Fibroblast of pulmonary artery (primary cell): ENCODE results near the gene CLEC2D.
"Not testable (repeated sequence)": the region's sequence is repeated elsewhere in the genome, so short reads cannot be mapped to it uniquely, and the experiment has no call there.

Source experiments
- DNase-seq: peaks from one replicate; pipeline ENCODE4 v3.0.0-alpha.2; 2010; ENCODE audit warnings: low read depth
- H3K4me3 ChIP-seq: replicated peaks from 2 replicates; pipeline ENCODE4 v1.5.1; 2011; ENCODE audit warnings: low read depth, mild to moderate bottlenecking, control low read depth, low read length, moderate library complexity
- CTCF ChIP-seq: IDR thresholded peaks from 2 replicates; pipeline ENCODE4 v1.5.1; 2011; ENCODE audit warnings: mild to moderate bottlenecking, control low read depth, low read length, inconsistent platforms; ENCODE audit errors: missing control alignments

CLEC2D gene

GRCh38 chr12:9701380-9702154 lies 32.1 kb downstream of the CLEC2D start:
- no peak overlapping the region for H3K4me3 ChIP-seq
- no peak for TF ChIP-seq CTCF
- no peak for DNase-seq

GRCh38 chr12:9702255-9702654 lies 32.7 kb downstream of the CLEC2D start:
- no peak for TF ChIP-seq CTCF
- no peak overlapping the region for H3K4me3 ChIP-seq
- no peak for DNase-seq

GRCh38 chr12:9704561-9704960 lies 35.0 kb downstream of the CLEC2D start:
- not testable (repeated sequence) for H3K4me3 ChIP-seq, DNase-seq

- no peak for DNase-seq
- no peak overlapping the region for H3K4me3 ChIP-seq
- no peak for TF ChIP-seq CTCF
These were observed 36.7 kb downstream of the CLEC2D start for GRCh38 chr12:9706086-9706685.

- DNase-seq, result no peak
- TF ChIP-seq CTCF, result no peak
- no peak overlapping the region for H3K4me3 ChIP-seq
These were observed 37.8 kb downstream of the CLEC2D start for GRCh38 chr12:9707356-9707755.

- no peak overlapping the region for H3K4me3 ChIP-seq
These were observed 38.6 kb downstream of the CLEC2D start for GRCh38 chr12:9707864-9708808.

More at GRCh38 chr12:9707864-9708808, 38.6 kb downstream of the CLEC2D start:
- peak; percentile 89 for TF ChIP-seq CTCF
- DNase-seq, result peak; percentile 76
